ENCODE results near the gene KLK2. TPM values are rescaled to one million over a fixed set of nuclear protein-coding genes. Genes with fewer than 3 reads are reported as not detected.

Gene KLK2
- total RNA-seq, 4 donors from 2014 or later = not detected

DNA sequence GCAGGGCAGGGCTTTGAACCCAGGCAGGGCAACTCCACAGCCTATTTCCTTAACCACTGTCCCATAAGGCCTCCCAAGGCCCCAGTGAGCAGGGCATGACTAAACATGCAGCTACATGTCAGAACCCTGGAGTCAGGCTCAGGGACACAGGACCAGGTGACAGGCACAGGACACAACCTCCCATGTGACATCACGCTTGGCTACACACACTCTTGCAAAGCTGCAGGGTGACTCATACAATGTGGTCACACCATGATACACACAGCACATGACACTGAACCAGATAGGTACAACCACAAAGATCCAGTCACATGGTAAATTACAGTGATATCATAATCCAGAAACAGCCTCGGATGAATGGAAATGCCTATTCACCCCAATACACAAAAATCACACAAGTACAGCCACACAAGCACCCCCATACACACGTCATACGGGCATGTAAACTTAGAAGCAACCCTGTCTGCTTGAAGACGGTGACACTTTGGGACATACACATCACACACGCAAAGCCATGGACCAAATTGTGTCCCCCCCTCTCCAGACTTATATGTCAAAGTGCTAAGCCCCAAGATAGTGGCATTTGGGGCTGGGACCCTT lies 23.5 kb downstream of the KLK2 start:
- 68 to 71% methylated on average over 6 of the region's 6 CpGs for WGBS, 2 donors
- no peaks in the 10 kb centered on the region for H3K27me3 ChIP-seq
- no peak for DNase-seq (ENCODE audit: low spot score in 2 of 2)
- TF ChIP-seq POLR2A (IDR thresholded peaks at IDR 0.05) (no peak), EP300 (IDR thresholded peaks at IDR 0.05) (no peak)
- TF ChIP-seq, protein P1, sequence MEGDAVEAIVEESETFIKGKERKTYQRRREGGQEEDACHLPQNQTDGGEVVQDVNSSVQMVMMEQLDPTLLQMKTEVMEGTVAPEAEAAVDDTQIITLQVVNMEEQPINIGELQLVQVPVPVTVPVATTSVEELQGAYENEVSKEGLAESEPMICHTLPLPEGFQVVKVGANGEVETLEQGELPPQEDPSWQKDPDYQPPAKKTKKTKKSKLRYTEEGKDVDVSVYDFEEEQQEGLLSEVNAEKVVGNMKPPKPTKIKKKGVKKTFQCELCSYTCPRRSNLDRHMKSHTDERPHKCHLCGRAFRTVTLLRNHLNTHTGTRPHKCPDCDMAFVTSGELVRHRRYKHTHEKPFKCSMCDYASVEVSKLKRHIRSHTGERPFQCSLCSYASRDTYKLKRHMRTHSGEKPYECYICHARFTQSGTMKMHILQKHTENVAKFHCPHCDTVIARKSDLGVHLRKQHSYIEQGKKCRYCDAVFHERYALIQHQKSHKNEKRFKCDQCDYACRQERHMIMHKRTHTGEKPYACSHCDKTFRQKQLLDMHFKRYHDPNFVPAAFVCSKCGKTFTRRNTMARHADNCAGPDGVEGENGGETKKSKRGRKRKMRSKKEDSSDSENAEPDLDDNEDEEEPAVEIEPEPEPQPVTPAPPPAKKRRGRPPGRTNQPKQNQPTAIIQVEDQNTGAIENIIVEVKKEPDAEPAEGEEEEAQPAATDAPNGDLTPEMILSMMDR (IDR thresholded peaks at IDR 0.05) = no peak
- no peaks in the 10 kb centered on the region for H3K36me3 ChIP-seq
- no peak overlapping the region for H3K27ac ChIP-seq
- no peaks in the 10 kb centered on the region for H3K9me3 ChIP-seq
- H3K4me1 ChIP-seq = no peaks in the 10 kb centered on the region
- no peak overlapping the region for H3K4me3 ChIP-seq

DNA sequence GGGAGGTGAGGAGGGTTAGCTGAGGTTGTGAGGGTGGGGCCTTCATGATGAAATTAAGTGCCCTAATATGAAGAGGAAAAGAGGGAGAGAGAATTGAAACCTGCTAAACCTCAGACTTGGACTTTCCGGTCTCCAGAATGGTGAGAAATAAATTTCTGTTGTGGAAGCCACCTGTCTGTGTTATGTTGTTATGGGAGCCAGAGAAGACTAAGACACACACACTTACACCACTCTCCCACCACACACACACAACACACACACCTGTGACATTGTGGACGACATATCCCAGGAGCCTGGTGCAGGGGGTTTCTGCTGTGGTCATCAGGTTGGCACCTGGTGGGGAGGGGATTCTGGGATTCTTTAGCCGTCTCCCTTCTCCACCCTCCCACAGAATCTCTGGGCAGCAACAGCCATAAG lies 24.0 kb downstream of the KLK2 start:
- no peak overlapping the region for H3K4me3 ChIP-seq
- H3K9me3 ChIP-seq = no peaks in the 10 kb centered on the region
- no peaks in the 10 kb centered on the region for H3K36me3 ChIP-seq
- no peaks in the 10 kb centered on the region for H3K4me1 ChIP-seq
- no peaks in the 10 kb centered on the region for H3K27me3 ChIP-seq
- TF ChIP-seq, protein P1 (IDR thresholded peaks at IDR 0.05) = no peak
- no peak for TF ChIP-seq EP300 (IDR thresholded peaks at IDR 0.05)
- no peak for TF ChIP-seq POLR2A (IDR thresholded peaks at IDR 0.05)
- no peak overlapping the region for H3K27ac ChIP-seq
- WGBS, 2 donors = 50 to 83% methylated on average over 3 of the region's 3 CpGs
- DNase-seq (ENCODE audit: low spot score in 2 of 2) = no peak

DNA sequence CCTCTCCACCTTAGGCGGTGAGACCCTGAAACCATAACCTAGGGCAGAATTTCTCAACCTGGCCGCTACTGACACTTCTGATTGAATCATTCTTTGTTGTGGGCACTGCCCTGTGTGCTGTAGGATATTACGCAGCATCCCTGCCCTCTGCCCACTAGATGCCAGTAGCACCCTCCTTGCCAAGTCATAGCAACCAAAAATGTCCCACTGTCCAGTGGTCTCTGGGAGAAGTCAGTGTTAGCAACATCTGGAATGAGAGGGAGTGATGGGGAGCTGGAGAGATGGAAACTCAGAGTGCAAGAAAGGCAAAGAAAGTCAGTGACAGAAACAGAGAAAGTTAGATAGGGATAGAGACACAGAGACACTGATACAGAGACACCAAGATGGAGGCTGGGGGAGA lies 24.4 kb downstream of the KLK2 start:
- WGBS, 2 donors = 67 to 85% methylated on average over 3 of the region's 3 CpGs
- H3K4me3 ChIP-seq = no peak overlapping the region
- no peak for TF ChIP-seq EP300 (IDR thresholded peaks at IDR 0.05)
- TF ChIP-seq, protein P1 (IDR thresholded peaks at IDR 0.05) = no peak
- no peak for TF ChIP-seq POLR2A (IDR thresholded peaks at IDR 0.05)
- H3K4me1 ChIP-seq = no peaks in the 10 kb centered on the region
- H3K27me3 ChIP-seq = no peaks in the 10 kb centered on the region
- no peaks in the 10 kb centered on the region for H3K9me3 ChIP-seq
- no peak overlapping the region for H3K27ac ChIP-seq
- H3K36me3 ChIP-seq = no peaks in the 10 kb centered on the region
- DNase-seq (ENCODE audit: low spot score in 2 of 2) = no peak

DNA sequence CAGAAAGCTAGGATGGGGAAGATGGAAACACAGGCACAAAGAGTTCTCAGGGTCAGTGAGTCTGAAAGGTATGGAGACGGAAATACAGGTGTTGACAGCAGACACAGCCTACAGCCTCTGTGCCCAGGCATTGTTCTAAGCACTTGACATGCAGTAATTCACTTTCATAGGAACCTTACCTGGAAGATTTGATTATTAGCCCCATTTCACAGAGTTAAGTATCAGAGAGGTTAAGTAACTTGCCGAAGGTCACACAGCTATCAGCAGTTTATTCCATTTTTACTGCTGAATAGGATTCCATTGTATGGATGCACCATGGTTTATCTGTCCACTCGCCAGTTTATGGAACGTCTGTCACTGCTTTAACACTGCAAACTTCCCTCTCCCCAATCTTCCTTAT lies 24.8 kb downstream of the KLK2 start:
- H3K4me1 ChIP-seq = no peaks in the 10 kb centered on the region
- TF ChIP-seq, protein P1 (IDR thresholded peaks at IDR 0.05) = no peak
- TF ChIP-seq POLR2A (IDR thresholded peaks at IDR 0.05) (no peak), EP300 (IDR thresholded peaks at IDR 0.05) (no peak)
- H3K9me3 ChIP-seq = no peaks in the 10 kb centered on the region
- no peaks in the 10 kb centered on the region for H3K27me3 ChIP-seq
- no peak overlapping the region for H3K4me3 ChIP-seq
- WGBS, 2 donors = 80 to 82% methylated on average over 4 of the region's 4 CpGs
- H3K27ac ChIP-seq = no peak overlapping the region
- H3K36me3 ChIP-seq = no peaks in the 10 kb centered on the region
- DNase-seq (ENCODE audit: low spot score in 2 of 2) = no peak

DNA sequence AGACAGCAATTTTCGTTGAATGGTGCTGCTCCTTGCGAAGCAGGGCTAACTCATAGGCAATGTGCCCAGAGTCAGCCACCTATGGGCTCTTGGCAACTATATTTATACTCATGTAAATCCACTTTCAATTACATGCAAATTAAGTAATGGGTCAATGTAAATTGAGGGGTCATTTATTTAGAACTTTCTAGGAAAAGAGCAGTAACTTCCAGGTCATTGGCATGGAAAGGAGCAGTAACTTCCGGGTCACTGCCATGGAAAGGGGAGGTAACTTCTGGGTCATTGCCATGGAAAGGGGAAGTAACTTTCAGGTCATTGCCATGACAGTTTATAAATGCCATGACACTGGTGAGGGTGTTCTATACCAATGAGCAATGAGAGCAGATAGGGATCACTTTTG lies 26.3 kb downstream of the KLK2 start:
- TF ChIP-seq, protein P1 (IDR thresholded peaks at IDR 0.05) = no peak
- TF ChIP-seq EP300 (IDR thresholded peaks at IDR 0.05) = no peak
- no peak for TF ChIP-seq POLR2A (IDR thresholded peaks at IDR 0.05)
- no peaks in the 10 kb centered on the region for H3K36me3 ChIP-seq
- no peaks in the 10 kb centered on the region for H3K4me1 ChIP-seq
- H3K27ac ChIP-seq = no peak overlapping the region
- no peak for DNase-seq (ENCODE audit: low spot score in 2 of 2)
- no peaks in the 10 kb centered on the region for H3K27me3 ChIP-seq
- no peak overlapping the region for H3K4me3 ChIP-seq
- no peaks in the 10 kb centered on the region for H3K9me3 ChIP-seq
- 89 to 92% methylated on average over 3 of the region's 3 CpGs for WGBS, 2 donors

Data from tibial nerve (tissue), 4 donors.